GM04504 (cell line): ENCODE measurements around the gene MTPN.

Source experiments
- DNase-seq: peaks from one replicate; pipeline ENCODE4 v3.0.0-alpha.2; 2012; ENCODE audit warnings: low read depth

MTPN gene

DNA sequence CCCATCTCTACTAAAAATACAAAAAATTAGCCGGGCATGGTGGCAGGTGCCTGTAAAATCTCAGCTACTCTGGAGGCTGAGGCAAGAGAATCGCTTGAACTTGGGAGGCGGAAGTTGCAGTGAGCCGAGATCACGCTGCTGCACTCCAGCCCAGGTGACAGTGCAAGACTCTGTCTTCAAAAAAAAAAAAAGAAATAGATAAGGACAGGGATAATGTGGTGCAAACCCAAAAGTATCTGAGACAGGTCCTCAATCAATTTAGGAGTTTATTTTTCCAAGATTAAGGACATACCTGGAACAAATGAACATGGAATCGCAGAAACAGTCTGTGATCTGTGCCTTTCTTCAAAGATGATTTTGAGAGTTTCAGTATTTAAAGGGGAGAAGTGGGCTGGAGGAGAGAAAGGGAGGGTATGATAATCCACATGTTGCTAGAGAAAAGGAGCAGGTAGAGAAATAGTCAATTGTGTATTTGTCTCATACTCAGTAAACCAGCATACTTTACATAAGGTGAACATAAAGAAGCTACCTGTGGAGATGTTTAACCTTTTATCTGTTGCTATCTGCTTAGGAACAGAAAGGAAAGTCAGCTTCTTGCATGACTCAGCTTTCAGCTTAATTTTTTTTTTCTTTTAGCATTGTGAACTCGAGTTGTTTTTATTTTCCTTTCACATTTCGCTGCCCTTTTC is 4.9 kb upstream of the MTPN start:
- DNase-seq = no peak

DNA sequence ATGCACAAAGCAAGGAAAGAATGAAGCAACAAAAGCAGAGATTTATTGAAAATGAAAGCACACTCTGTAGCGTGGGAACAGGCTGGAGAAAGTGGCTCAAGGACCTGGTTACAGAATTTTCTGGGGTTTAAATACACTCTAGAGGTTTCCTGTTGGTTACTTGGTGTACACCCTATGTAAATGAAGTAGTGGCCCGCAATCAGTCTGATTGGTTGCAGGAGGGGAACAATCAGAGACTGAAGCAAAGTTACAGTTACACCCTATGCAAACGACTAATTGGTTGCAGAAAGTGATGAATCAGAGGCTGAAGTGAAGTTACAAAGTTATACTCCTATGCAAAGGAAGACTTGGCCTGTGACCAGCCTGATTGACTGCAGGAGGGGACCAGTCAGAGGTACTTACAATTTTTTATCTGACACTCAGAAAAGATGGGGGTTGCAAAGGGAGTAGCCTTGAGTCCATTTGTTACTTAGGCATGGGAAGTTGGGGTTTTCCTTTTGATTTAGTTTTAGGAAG is 3.6 kb upstream of the MTPN start:
- DNase-seq = peak; percentile 42

DNA sequence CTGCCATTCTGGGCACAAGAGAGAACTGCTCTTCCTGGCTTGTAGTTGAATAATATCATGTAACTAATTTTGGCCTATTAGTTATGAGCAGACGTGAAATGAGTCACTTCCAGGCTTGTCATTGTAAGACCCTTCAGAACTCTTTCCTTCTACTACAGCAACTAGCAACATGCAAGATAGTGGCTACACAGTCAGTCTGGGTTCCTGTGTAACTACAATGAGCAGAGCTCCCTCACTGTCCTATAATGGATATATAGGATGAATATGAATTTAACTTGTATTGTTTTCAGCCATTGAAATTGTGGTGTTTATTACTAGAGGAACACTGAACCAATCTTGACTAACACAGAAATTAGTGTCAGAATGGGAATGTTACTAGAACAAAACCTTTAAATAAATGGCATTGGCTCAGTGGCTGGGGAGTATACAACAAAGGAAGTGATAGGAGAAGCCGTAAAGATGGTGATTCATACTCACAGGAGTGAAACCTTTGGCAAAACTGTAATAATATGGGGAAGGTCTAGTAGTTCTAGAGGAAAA is 2.9 kb upstream of the MTPN start:
- DNase-seq = no peak

DNA sequence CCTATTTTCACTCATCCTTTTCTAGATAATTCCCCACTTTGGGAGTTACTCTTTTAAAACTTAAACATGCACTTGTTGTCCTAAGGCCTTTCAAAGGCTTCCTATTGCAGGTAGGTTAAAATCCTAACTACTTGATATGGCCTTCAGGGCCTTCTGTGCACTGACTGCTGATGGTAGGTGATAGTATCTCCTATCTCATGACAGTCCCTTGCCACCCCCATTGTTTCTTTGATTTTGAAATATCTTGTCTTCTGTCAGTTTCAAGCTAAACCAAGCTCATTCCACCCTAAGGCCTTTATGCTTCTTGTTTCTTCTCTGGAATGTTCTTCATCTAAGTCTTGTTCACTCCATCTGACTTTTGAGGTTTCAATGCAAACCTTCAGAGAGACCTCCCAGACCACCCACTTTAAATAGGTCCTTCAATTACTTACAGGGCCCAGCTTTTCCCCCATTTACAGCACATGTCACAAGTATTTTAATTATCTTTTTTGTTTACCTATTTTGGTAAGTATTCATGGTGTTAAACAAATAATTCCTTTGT is 2.4 kb upstream of the MTPN start:
- DNase-seq = no peak

DNA sequence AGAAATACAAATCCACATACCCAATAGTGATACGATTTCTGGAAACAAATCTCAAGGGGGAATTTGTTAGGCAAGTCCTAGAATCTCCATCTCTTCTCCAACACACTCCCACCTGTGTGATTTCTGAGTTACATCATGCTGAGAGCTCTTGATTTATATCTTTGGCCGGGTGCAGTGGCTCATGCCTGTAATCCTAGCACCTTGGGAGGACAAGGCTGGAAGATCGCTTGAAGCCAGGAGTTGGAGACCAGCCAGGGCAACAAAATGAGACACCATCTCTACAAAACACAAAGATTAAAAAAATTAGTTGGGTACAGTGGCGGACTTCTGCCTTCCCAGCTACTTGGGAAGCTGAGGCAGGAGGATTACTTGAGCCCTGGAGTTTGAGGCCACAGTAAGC is 1.5 kb upstream of the MTPN start:
- no peak for DNase-seq

DNA sequence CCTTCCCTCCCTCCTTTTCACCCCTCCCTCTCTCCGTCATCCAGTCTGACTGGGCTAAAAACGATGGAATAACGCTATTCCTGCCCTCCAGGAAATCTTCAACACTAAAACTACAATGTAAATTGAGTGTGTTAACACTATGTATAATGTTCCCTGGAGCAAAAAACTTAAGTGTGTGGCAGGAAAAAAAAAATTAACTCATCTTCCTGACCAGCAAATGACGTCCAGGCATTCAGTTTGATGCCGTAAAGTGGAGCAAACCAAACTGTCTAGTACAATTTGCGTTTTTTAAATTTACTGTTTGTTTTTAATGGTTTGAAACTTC is 545 bp upstream of the MTPN start:
- no peak for DNase-seq

GRCh38 chr7:135976312-135977006 is 700 bp downstream of the MTPN start:
- DNase-seq = no peak

DNA sequence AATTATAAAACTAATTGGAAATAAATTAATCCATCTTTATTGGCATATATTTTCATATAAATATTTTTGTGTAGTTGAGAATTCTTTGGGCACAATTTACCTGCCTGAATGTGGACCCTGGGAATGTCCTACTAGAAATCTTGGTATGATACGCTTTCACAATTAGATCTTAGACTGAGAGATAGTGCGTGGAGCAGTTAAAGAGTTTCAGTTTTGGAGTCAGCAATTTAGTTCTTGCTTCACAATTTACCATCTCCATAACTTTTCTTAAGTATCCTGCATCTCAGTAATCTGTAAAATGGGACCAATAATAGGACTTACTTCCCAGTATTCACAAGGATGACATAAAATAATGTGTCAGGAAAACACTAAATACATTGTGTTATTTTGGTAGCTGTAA is 2.0 kb downstream of the MTPN start:
- DNase-seq = no peak

- no peak for DNase-seq
Measured at GRCh38 chr7:135974667-135975066, 2.5 kb downstream of the MTPN start.

DNA sequence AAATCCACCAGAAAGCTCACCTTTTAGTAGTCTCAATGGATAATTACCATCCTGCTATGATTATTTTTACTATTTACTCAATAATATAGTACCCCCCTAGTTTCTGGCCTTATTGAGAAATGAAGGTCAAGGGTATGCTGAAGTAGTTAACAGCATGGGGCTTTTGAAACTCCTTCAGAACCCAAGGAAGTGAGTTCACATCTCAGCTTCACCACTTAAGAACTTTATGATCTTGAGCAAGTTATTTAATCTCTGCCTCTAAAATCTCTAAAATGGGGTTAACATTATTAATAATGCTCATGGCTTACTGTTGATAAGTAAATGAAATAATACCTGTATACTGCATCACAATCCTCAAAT is 5.8 kb downstream of the MTPN start:
- no peak for DNase-seq

DNA sequence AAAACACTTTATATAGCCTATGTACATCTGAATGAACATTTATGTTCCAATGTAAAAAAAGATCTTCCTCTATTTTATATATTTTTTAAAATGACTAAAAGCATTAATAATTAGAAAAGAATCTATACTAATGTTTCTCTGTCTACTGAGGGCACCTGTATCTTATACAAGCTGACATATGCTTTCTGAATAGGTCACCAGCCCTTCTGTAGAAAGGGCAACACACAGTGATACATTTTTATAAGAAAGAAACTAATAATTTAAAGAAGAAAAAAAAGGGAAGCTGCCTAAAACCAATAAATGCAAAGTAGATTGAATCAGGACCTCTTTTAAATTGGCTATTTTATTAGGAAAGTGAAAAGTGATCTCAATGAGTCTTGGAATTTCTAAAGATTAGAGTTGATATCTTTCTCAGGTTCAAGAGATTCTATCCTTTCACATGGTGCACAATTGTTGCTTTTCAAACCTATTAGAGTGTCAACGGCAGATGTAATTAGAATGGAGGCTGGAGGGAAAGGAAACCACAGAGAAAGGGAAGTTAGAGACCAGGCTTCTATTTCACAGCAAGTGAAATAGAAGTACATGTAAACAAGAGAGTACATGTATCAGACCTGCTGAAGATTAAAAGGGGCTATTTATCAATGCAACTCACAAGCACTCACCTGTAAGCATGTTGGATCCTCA is 6.3 kb downstream of the MTPN start:
- DNase-seq = no peak

DNA sequence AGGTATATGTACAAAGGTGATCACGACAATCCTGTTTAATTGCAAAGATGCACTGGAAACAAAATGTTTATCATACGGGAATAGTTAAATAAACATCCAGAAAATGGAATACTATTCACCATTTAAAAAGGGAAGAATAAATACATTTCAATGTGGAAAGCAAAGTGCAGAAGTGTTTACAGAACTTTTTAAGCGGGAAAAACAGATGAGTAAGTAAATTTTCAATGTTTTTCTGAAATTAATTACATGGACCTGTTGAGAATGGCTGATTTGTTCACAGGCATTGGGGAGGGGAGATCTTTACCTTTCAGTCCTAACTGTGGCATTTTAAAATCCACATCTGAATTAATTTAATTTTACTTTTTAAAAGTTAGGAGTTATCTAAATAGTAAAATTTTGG is 7.1 kb downstream of the MTPN start:
- DNase-seq = no peak

- DNase-seq = no peak
Measured at GRCh38 chr7:135966341-135967043, 10.7 kb downstream of the MTPN start.

- no peak for DNase-seq
Measured at GRCh38 chr7:135965602-135966001, 11.6 kb downstream of the MTPN start.

DNA sequence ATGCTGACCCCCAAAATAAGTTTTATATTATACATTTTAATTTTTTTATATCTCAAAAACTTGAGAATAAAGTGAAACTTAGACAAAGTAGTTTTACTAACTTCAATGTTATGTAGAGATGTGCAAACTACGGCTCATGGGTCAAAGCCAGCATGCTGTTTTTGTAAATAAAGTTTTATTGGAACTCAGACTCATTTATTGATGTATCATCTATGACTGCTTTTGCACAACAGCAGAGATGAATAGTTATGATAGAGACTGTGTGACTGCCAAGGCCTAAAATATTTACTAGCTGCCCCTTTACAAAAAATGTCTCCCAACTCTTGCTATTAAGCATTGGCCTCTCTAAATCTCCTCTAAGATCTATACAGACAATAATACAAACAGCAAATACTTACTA is 12.4 kb downstream of the MTPN start:
- DNase-seq = no peak

- DNase-seq = no peak
Measured at GRCh38 chr7:135964274-135964673, 12.9 kb downstream of the MTPN start.

GRCh38 chr7:135962802-135963201 is 14.4 kb downstream of the MTPN start:
- DNase-seq = no peak

- no peak for DNase-seq
Measured at GRCh38 chr7:135960709-135961451, 16.3 kb downstream of the MTPN start.

DNA sequence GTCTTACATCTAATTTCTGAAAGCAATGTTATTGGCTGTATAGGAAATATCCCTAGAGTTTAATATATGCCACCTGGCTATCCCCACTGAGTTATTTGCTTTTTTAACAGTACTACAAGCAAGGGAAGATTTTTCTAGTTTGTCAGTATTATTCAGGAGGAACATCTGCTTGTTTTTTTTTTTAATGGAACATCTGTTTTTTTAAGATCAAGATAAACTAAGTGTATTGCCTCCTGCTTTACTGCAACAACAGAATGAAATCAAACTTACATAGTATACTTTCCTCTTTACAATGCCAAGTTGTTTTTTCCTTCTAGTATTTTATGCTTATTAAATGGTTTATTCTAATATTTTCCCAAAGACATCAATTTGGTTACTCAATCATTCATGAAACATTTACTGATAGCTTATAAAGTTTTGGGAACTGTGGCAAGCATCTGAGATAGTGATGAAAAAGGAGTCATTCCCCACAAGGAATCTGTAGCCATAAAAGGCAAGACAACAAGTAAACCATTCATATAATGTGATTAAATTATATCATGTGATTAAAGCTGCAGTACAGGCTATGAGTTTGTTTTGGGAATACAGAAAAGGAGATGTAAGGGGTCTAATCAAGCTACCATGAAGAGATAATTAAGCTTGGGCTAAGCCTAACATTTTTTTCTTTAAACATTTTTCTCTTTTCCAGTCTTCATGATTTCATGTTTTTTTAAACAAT is 17.4 kb downstream of the MTPN start:
- DNase-seq = no peak

GRCh38 chr7:135958173-135958572 is 19.0 kb downstream of the MTPN start:
- no peak for DNase-seq

DNA sequence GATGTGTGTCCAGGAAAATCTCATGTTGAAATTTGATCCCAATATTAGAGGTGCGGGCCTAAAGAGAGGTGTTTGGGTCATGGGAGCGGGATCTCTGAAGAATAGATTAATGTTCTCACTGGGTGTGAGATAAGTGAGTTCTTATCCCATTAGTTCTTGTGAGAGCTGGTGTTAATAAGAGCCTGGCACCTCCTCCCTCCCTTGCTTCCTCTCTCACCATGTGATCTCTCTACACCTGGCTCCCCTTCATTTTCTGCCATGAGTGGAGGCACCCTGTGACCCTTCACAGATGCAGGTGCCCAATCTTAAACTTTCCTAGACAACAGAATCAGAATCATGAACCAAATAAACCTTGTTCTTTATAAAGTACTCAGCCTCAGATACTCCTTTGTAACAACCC is 19.5 kb downstream of the MTPN start:
- DNase-seq = no peak
